A549 (cell line): Measurements from ENCODE around the gene SPATA16. TPM values are rescaled to one million over a fixed set of nuclear protein-coding genes. Genes with fewer than 3 reads are reported as not detected.

ENCODE experiments used
- ATAC-seq, 2 experiments: fragments of 200-7000 bp in 1 of 2; fragments of >200 bp in 1 of 2; cut with Nextera tagmentation in 1 of 2; cut with Tn5 transposase in 1 of 2; 3 replicates each; pipeline versions ENCODE4 v1.8.0 to v1.9.1; 2018 to 2020; ENCODE audit warnings: mild to moderate bottlenecking in 1 of 2, moderate library complexity in 1 of 2
- CTCF ChIA-PET: fragments of 300-600 bp; sonication (Branson Sonifier 250); formaldehyde crosslinking; extraction: SDS; loops from one replicate; lab custom pipeline; 2021; ENCODE audit warnings: antibody characterized with exemption, inconsistent platforms; lab: Yijun Ruan, JAX
- POLR2A ChIA-PET: fragments of 350-600 bp; formaldehyde crosslinking; extraction: SDS; loops from one replicate; lab custom pipeline; 2021; ENCODE audit warnings: antibody characterized with exemption, inconsistent platforms; lab: Yijun Ruan, JAX
- DNase-seq, 2 experiments: peaks; one replicate each; pipeline versions ENCODE4 v3.0.0 to v3.0.0-alpha.2; 2011 to 2016; ENCODE audit warnings: low read depth in 1 of 2, low spot score in 1 of 2
- FAIRE-seq: peaks from 2 replicates; lab custom pipeline; 2011; peaks lifted over from hg19 to GRCh38; lab: Jason Lieb, UNC
- H3K27ac ChIP-seq, 2 experiments: fragments of >200 bp; sonication (Bioruptor Twin); formaldehyde crosslinking; 3 replicates each; pipeline ENCODE4 v1.5.1; 2016 to 2017
- H3K4me1 ChIP-seq: fragments of >200 bp; sonication (Bioruptor Twin); formaldehyde crosslinking; 3 replicates; pipeline ENCODE4 v1.6.1; 2016
- H3K4me2 ChIP-seq: fragments of >200 bp; sonication (Bioruptor Twin); formaldehyde crosslinking; 3 replicates; pipeline ENCODE4 v1.6.1; 2016
- H3K4me3 ChIP-seq: fragments of >200 bp; sonication (Bioruptor Twin); formaldehyde crosslinking; 3 replicates; pipeline ENCODE4 v1.5.1; 2016
- H3K9me3 ChIP-seq: fragments of >200 bp; sonication (Bioruptor Twin); formaldehyde crosslinking; 3 replicates; pipeline ENCODE4 v1.6.1; 2016
- CBX8 ChIP-seq: fragments of 200-600 bp; sonication (generic); IDR thresholded peaks from 2 replicates; pipeline ENCODE4 v1.6.1; 2016
- CEBPB ChIP-seq, 2 experiments: fragments of >200 bp in 1 of 2; sonication (Bioruptor Twin) in 1 of 2; formaldehyde crosslinking in 1 of 2; IDR thresholded peaks; 2 replicates each; pipeline ENCODE4 v1.6.1; 2012 to 2016
- CHD2 ChIP-seq: fragments of 150-350 bp; IDR thresholded peaks from 2 replicates; pipeline ENCODE4 v1.6.1; 2014; ENCODE audit warnings: low read length; ENCODE audit not compliant: partially characterized antibody
- EHMT2 ChIP-seq: fragments of 200-600 bp; sonication (generic); IDR thresholded peaks from 2 replicates; pipeline ENCODE4 v1.6.1; 2016; ENCODE audit warnings: antibody characterized with exemption, low read depth, mild to moderate bottlenecking, moderate library complexity
- EP300 ChIP-seq, 2 experiments: fragments of >200 bp; sonication (Bioruptor Twin); formaldehyde crosslinking; IDR thresholded peaks; 2 replicates in 1 of 2; 3 replicates in 1 of 2; pipeline ENCODE4 v1.6.1; 2016 to 2017
- FOSB ChIP-seq: fragments of 250-450 bp; sonication (Bioruptor Pico); IDR thresholded peaks from 2 replicates; pipeline ENCODE4 v1.5.0; 2020; ENCODE audit warnings: mild to moderate bottlenecking, moderate library complexity
- FOSL2 ChIP-seq, 2 experiments: fragments of 450-650 bp in 1 of 2; fragments of >200 bp in 1 of 2; sonication (Bioruptor Twin) in 1 of 2; formaldehyde crosslinking; IDR thresholded peaks; 2 replicates each; pipeline versions ENCODE4 v1.5.0 to v1.6.1; 2016 to 2020; ENCODE audit warnings: mild to moderate bottlenecking in 1 of 2, moderate library complexity in 1 of 2
- FOXS1 ChIP-seq: fragments of 250-450 bp; sonication (Bioruptor Pico); IDR thresholded peaks from 2 replicates; pipeline ENCODE4 v1.5.0; 2020; ENCODE audit warnings: mild to moderate bottlenecking, moderate library complexity
- HDAC2 ChIP-seq: fragments of 200-600 bp; sonication (generic); IDR thresholded peaks from 2 replicates; pipeline ENCODE4 v1.6.1; 2016
- HOXA7 ChIP-seq: fragments of 250-450 bp; sonication (Bioruptor Pico); IDR thresholded peaks from 2 replicates; pipeline ENCODE4 v1.5.0; 2020; ENCODE audit warnings: mild to moderate bottlenecking, moderate library complexity
- HOXB13 ChIP-seq: fragments of 250-450 bp; sonication (Bioruptor Pico); IDR thresholded peaks from 2 replicates; pipeline ENCODE4 v1.5.0; 2020; ENCODE audit warnings: low read depth, mild to moderate bottlenecking, moderate library complexity
- HOXB5 ChIP-seq: fragments of 250-450 bp; sonication (Bioruptor Pico); IDR thresholded peaks from 2 replicates; pipeline ENCODE4 v1.5.0; 2020; ENCODE audit warnings: mild to moderate bottlenecking, moderate library complexity
- JUN ChIP-seq, 2 experiments: fragments of >200 bp; sonication (Bioruptor Twin); formaldehyde crosslinking; IDR thresholded peaks; 2 replicates in 1 of 2; 3 replicates in 1 of 2; pipeline ENCODE4 v1.6.1; 2016 to 2017
- JUNB ChIP-seq: fragments of >200 bp; sonication (Bioruptor Twin); formaldehyde crosslinking; IDR thresholded peaks from 2 replicates; pipeline ENCODE4 v1.6.1; 2016
- KDM5A ChIP-seq: fragments of 200-600 bp; sonication (generic); IDR thresholded peaks from 2 replicates; pipeline ENCODE4 v1.6.1; 2016; ENCODE audit warnings: antibody characterized with exemption, mild to moderate bottlenecking
- NR3C1 ChIP-seq: fragments of >200 bp; sonication (Bioruptor Twin); formaldehyde crosslinking; IDR thresholded peaks from 3 replicates; pipeline ENCODE4 v1.6.1; 2017
- PHF8 ChIP-seq: fragments of 200-600 bp; sonication (generic); IDR thresholded peaks from 2 replicates; pipeline ENCODE4 v1.6.1; 2016; ENCODE audit warnings: low read depth, mild to moderate bottlenecking, antibody characterized with exemption, moderate library complexity, borderline replicate concordance
- POLR2AphosphoS2 ChIP-seq: conservative IDR thresholded peaks from 2 replicates; pipeline ENCODE4 v1.6.1; 2012; ENCODE audit warnings: low read length, improper control_type of control experiment, inconsistent platforms
- RAD21 ChIP-seq, 2 experiments: fragments of >200 bp in 1 of 2; sonication (Bioruptor Twin) in 1 of 2; formaldehyde crosslinking in 1 of 2; IDR thresholded peaks in 1 of 2; conservative IDR thresholded peaks in 1 of 2; 2 replicates in 1 of 2; 3 replicates in 1 of 2; pipeline ENCODE4 v1.6.1; 2012 to 2018; ENCODE audit warnings: inconsistent platforms in 1 of 2
- RCOR1 ChIP-seq: fragments of 150-350 bp; IDR thresholded peaks from 2 replicates; pipeline ENCODE4 v1.6.1; 2014; ENCODE audit warnings: antibody characterized with exemption, low read length, low read depth
- TFCP2L1 ChIP-seq: fragments of 250-450 bp; sonication (Bioruptor Pico); IDR thresholded peaks from 2 replicates; pipeline ENCODE4 v1.5.0; 2021; ENCODE audit warnings: mild to moderate bottlenecking
- ZC3H11A ChIP-seq: fragments of 450-650 bp; IDR thresholded peaks from 2 replicates; pipeline ENCODE4 v1.6.1; 2014; ENCODE audit warnings: antibody characterized with exemption, mild to moderate bottlenecking
- WGBS: methylation state at CpG from one replicate; pipeline ENCODE4 v1.1.6; 2017; ENCODE audit errors: missing lambda C conversion rate; 5-methylcytosine and 5-hydroxymethylcytosine counted together
- polyA plus RNA-seq, 4 experiments: library from polyadenylated mRNA; depleted of rRNA in 3 of 4; stranded (reverse); fragments of >200 nt; fragmentation: RNase III in 1 of 4; extraction: RNeasy Plus Mini Kit Qiagen cat#74134 plus additional on column Dnase treatment in 1 of 4; gene quantifications; 2 replicates in 3 of 4; 3 replicates in 1 of 4; pipeline ENCODE4 v1.2.3, GENCODE V29; 2011 to 2017
- TF ChIP-seq, protein P1 (sequence below): fragments of 250-450 bp; sonication (Bioruptor Pico); IDR thresholded peaks from 2 replicates; pipeline ENCODE4 v1.5.0; 2021; ENCODE audit warnings: mild to moderate bottlenecking, moderate library complexity, borderline replicate concordance
- TF ChIP-seq, protein P2 (sequence below): fragments of 250-450 bp; sonication (Bioruptor Pico); IDR thresholded peaks from 2 replicates; pipeline ENCODE4 v1.5.0; 2020; ENCODE audit warnings: low read depth, mild to moderate bottlenecking, moderate library complexity
- TF ChIP-seq, protein P3 (sequence below): fragments of 450-650 bp; IDR thresholded peaks from 2 replicates; pipeline ENCODE4 v1.6.1; 2014; ENCODE audit warnings: antibody characterized with exemption
- TF ChIP-seq, protein P4 (sequence below): fragments of >200 bp; sonication (Bioruptor Twin); formaldehyde crosslinking; IDR thresholded peaks from 2 replicates; pipeline ENCODE4 v1.6.1; 2016
- TF ChIP-seq, protein P5 (sequence below): IDR thresholded peaks from 2 replicates; pipeline ENCODE4 v1.6.1; 2012

Gene SPATA16
- polyA plus RNA-seq, 2 of the 4 experiments (the other 2 are of a cell fraction) = not detected

DNA sequence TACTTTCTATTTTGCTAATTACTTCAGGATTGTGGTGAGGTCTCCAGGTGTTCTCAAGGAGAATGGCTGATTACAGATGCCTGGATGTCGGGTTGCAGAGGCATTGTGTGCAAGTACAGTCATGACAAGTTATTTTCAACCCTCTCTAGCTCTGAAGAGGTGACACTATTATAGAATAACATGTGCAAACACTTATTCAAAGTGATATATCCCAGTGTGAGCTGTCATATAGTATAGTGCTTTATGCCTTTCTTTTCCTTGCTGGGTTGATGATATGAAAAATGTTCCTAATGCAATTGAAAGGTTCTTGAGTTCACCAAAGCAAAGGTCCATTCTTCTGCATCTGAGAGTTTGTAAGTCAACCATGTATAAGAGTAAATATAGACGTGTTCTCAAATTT, 167.2 kb downstream of the SPATA16 start (continued):
- TF ChIP-seq TFCP2L1 = no peak
- no peak for TF ChIP-seq JUNB
- no peak for TF ChIP-seq POLR2AphosphoS2
- TF ChIP-seq HDAC2 = no peak
- no peak for TF ChIP-seq HOXB13
- TF ChIP-seq PHF8 = no peak
- TF ChIP-seq HOXA7 = no peak

DNA sequence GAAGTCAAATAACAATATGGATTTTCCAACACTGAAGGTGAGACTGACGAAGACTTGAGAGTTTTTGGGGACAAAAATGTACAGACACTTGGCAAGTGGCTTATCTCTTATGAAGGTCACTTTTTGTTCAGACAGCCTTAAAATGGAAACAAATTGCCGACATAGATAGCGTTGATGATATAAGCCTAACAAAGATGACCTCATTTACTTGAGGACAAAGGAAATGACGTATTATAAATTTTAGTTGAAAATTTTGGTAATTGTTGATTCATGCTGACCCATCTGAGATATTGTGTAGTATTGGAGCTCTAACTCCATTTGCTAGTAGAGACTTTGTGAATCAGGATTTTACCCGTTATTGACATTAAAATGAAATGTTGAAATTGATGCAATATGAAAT, 168.3 kb downstream of the SPATA16 start:
- ATAC-seq = no peak
- FAIRE-seq = no peak
- no peak overlapping the region for H3K27ac ChIP-seq
- ChIA-PET POLR2A (no interaction called here), CTCF (interaction anchor here (1.3 kb wide), 1 partner anchor 23 kb away, joined by 4 read pairs; no protein-coding TSS in a partner anchor)
- TF ChIP-seq, protein P1, sequence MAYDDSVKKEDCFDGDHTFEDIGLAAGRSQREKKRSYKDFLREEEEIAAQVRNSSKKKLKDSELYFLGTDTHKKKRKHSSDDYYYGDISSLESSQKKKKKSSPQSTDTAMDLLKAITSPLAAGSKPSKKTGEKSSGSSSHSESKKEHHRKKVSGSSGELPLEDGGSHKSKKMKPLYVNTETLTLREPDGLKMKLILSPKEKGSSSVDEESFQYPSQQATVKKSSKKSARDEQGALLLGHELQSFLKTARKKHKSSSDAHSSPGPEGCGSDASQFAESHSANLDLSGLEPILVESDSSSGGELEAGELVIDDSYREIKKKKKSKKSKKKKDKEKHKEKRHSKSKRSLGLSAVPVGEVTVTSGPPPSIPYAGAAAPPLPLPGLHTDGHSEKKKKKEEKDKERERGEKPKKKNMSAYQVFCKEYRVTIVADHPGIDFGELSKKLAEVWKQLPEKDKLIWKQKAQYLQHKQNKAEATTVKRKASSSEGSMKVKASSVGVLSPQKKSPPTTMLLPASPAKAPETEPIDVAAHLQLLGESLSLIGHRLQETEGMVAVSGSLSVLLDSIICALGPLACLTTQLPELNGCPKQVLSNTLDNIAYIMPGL (CRISPR knock-in tag) = no peak
- no peak for TF ChIP-seq HOXB5
- TF ChIP-seq, protein P2, sequence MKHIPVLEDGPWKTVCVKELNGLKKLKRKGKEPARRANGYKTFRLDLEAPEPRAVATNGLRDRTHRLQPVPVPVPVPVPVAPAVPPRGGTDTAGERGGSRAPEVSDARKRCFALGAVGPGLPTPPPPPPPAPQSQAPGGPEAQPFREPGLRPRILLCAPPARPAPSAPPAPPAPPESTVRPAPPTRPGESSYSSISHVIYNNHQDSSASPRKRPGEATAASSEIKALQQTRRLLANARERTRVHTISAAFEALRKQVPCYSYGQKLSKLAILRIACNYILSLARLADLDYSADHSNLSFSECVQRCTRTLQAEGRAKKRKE (CRISPR knock-in tag) = no peak
- no peak for TF ChIP-seq FOSL2 (IDR thresholded peaks at IDR 0.05)
- TF ChIP-seq FOSL2 (CRISPR knock-in tag; IDR thresholded peaks at IDR 0.05) = no peak
- TF ChIP-seq EHMT2 = no peak
- TF ChIP-seq EP300 (IDR thresholded peaks at IDR 0.05) = no peak
- no peak for TF ChIP-seq CBX8
- no peak for TF ChIP-seq JUN (IDR thresholded peaks at IDR 0.05)
- no peak for TF ChIP-seq TFCP2L1
- TF ChIP-seq JUNB = no peak
- no peak for TF ChIP-seq ZC3H11A
- no peak for TF ChIP-seq PHF8
- TF ChIP-seq, protein P3, sequence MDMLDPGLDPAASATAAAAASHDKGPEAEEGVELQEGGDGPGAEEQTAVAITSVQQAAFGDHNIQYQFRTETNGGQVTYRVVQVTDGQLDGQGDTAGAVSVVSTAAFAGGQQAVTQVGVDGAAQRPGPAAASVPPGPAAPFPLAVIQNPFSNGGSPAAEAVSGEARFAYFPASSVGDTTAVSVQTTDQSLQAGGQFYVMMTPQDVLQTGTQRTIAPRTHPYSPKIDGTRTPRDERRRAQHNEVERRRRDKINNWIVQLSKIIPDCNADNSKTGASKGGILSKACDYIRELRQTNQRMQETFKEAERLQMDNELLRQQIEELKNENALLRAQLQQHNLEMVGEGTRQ = no peak
- H3K4me3 ChIP-seq = no peak overlapping the region
- 20% methylated on average over 5 of the region's 5 CpGs for WGBS
- no peak overlapping the region for H3K4me2 ChIP-seq
- no peak for DNase-seq
- H3K9me3 ChIP-seq = no peaks in the 10 kb centered on the region
- no peaks in the 10 kb centered on the region for H3K4me1 ChIP-seq

DNA sequence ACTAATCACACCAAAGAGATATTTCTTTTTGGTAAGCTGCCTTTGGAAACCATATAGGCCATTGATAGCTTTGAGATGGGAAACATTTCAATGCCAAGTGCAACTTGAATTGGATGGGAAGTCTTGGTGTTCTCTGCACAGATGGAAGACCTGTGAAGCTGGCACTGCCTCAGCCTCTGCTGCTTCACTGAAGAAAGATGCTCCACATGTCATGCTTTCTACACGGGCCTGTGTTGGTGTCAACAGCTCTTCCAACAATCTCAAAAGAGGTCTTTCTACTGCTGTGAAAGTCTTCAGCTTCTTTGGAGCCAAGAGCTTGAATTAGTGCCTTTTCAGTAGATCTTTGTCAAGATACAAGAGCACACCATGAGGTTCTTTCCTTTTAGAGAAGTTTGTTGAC, 169.0 kb downstream of the SPATA16 start:
- H3K4me3 ChIP-seq = no peak overlapping the region
- no peak for ATAC-seq
- no peak for DNase-seq
- no peak for FAIRE-seq
- ChIA-PET CTCF (interaction anchor here (1.3 kb wide), 1 partner anchor 24 kb away, joined by 4 read pairs; no protein-coding TSS in a partner anchor), POLR2A (no interaction called here)
- 0% methylated on average over 1 of the region's 1 CpG for WGBS
- H3K4me1 ChIP-seq = no peaks in the 10 kb centered on the region
- H3K4me2 ChIP-seq = no peak overlapping the region
- H3K9me3 ChIP-seq = no peaks in the 10 kb centered on the region
- no peak overlapping the region for H3K27ac ChIP-seq
- TF ChIP-seq CEBPB (IDR thresholded peaks at IDR 0.05) = no peak
- TF ChIP-seq, protein P4, sequence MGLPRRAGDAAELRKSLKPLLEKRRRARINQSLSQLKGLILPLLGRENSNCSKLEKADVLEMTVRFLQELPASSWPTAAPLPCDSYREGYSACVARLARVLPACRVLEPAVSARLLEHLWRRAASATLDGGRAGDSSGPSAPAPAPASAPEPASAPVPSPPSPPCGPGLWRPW = no peak

DNA sequence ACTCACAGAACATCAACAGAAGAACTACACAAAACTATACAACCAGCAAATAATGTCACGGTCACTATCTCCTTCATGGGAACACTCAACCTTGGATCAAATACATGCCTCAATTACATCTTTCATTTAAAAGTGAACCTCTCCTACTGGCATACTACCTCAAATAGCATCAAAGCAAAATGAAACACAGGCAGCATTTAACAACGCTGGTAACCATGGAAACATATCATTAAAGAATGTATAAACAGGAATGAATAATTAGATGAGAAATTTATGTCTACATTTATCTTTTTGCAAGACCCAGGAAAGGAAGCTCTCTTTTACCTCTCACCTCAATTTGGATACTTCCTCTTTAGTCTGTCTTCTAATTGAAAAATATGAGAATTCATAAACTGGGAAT, 172.4 kb downstream of the SPATA16 start:
- Histone ChIP-seq H3K4me1 (no peaks in the 10 kb centered on the region), H3K4me3 (no peak overlapping the region), H3K9me3 (no peaks in the 10 kb centered on the region), H3K4me2 (no peak overlapping the region), H3K27ac (no peak overlapping the region)
- POLR2A ChIA-PET = no interaction called here
- no peak for DNase-seq
- TF ChIP-seq NR3C1 = no peak
- TF ChIP-seq CHD2 = no peak
- TF ChIP-seq RAD21 (conservative IDR thresholded peaks at IDR 0.05 in 1 of 2, IDR thresholded peaks at IDR 0.05 in 1 of 2) = no peak
- no peak for TF ChIP-seq KDM5A
- TF ChIP-seq CEBPB (IDR thresholded peaks at IDR 0.05) = no peak
- TF ChIP-seq FOXS1 (CRISPR knock-in tag) = no peak
- TF ChIP-seq, protein P5, sequence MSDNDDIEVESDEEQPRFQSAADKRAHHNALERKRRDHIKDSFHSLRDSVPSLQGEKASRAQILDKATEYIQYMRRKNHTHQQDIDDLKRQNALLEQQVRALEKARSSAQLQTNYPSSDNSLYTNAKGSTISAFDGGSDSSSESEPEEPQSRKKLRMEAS = no peak
- no peak for TF ChIP-seq FOSB (CRISPR knock-in tag)
- TF ChIP-seq RCOR1 = no peak
- no peak for TF ChIP-seq POLR2AphosphoS2
- TF ChIP-seq CBX8 = no peak
- no peak for TF ChIP-seq ZC3H11A
- CTCF ChIA-PET = no interaction called here
- no peak for ATAC-seq
- 25% methylated on average over 2 of the region's 2 CpGs for WGBS
- no peak for FAIRE-seq
